GM23248 (cell line): Measurements from ENCODE around the gene ZNF334. TPM values are rescaled to one million over a fixed set of nuclear protein-coding genes. Genes with fewer than 3 reads are reported as not detected.

ENCODE experiments used
- DNase-seq: peaks from one replicate; pipeline ENCODE4 v3.0.0-alpha.2; 2015
- H2AFZ ChIP-seq: fragments of 200-600 bp; sonication (generic); 2 replicates; pipeline ENCODE4 v1.6.1; 2016; ENCODE audit warnings: antibody characterized with exemption
- H3F3A ChIP-seq: fragments of 200-600 bp; sonication (generic); 2 replicates; pipeline ENCODE4 v1.6.1; 2016; ENCODE audit warnings: mild to moderate bottlenecking, antibody characterized with exemption, mixed run types; ENCODE audit not compliant: insufficient read depth
- H3K27ac ChIP-seq: fragments of 200-600 bp; sonication (generic); 2 replicates; pipeline ENCODE4 v1.5.1; 2016; ENCODE audit warnings: mild to moderate bottlenecking
- H3K27me3 ChIP-seq: fragments of 200-600 bp; sonication (generic); replicated peaks from 2 replicates; pipeline ENCODE4 v1.6.1; 2016; ENCODE audit warnings: mild to moderate bottlenecking; ENCODE audit not compliant: insufficient read depth
- H3K36me3 ChIP-seq: fragments of 200-600 bp; sonication (generic); 2 replicates; pipeline ENCODE4 v1.6.1; 2016; ENCODE audit warnings: low read depth, mild to moderate bottlenecking
- H3K4me1 ChIP-seq: fragments of 200-600 bp; sonication (generic); 2 replicates; pipeline ENCODE4 v1.6.1; 2016; ENCODE audit warnings: mild to moderate bottlenecking; ENCODE audit not compliant: insufficient read depth
- H3K4me2 ChIP-seq: fragments of 200-600 bp; sonication (generic); one replicate; pipeline ENCODE4 v1.6.1; 2016; ENCODE audit warnings: mild to moderate bottlenecking; ENCODE audit not compliant: unreplicated experiment
- H3K4me3 ChIP-seq: fragments of 200-600 bp; sonication (generic); 2 replicates; pipeline ENCODE4 v1.5.1; 2016; ENCODE audit warnings: mild to moderate bottlenecking
- H3K79me2 ChIP-seq: fragments of 200-600 bp; sonication (generic); 2 replicates; pipeline ENCODE4 v1.6.1; 2016; ENCODE audit warnings: mild to moderate bottlenecking; ENCODE audit not compliant: insufficient read depth
- H3K9ac ChIP-seq: fragments of 200-600 bp; sonication (generic); 2 replicates; pipeline ENCODE4 v1.6.1; 2016; ENCODE audit warnings: mild to moderate bottlenecking
- H3K9me2 ChIP-seq: fragments of 200-600 bp; sonication (generic); 2 replicates; pipeline ENCODE4 v1.6.1; 2016; ENCODE audit warnings: mixed run types, mild to moderate bottlenecking, moderate library complexity; ENCODE audit not compliant: insufficient read depth
- H3K9me3 ChIP-seq: fragments of 200-600 bp; sonication (generic); one replicate; pipeline ENCODE4 v1.6.1; 2017; ENCODE audit warnings: low read depth
- H4K20me1 ChIP-seq: fragments of 200-600 bp; sonication (generic); 2 replicates; pipeline ENCODE4 v1.6.0; 2016; ENCODE audit not compliant: insufficient read depth
- EZH2 ChIP-seq: fragments of 200-600 bp; sonication (generic); IDR thresholded peaks from 2 replicates; pipeline ENCODE4 v1.6.1; 2018; ENCODE audit warnings: antibody characterized with exemption, mild to moderate bottlenecking; ENCODE audit not compliant: insufficient read depth, poor library complexity, severe bottlenecking
- EZH2phosphoT487 ChIP-seq: fragments of 200-600 bp; sonication (generic); IDR thresholded peaks from 2 replicates; pipeline ENCODE4 v1.6.1; 2018; ENCODE audit warnings: antibody characterized with exemption, moderate library complexity, mild to moderate bottlenecking, low read depth; ENCODE audit not compliant: insufficient read depth
- WGBS, 2 experiments: methylation state at CpG; one replicate each; pipeline ENCODE4 v1.1.6; 2015 to 2017; ENCODE audit warnings: low lambda C conversion rate in 2 of 2, low coverage in 1 of 2; ENCODE audit errors: missing lambda C conversion rate in 2 of 2; 5-methylcytosine and 5-hydroxymethylcytosine counted together
- in situ Hi-C: fragments of 300-500 bp; cut with MboI; formaldehyde crosslinking; loops from 2 replicates; pipeline ENCODE4 v1.15.0; 2020
- polyA plus RNA-seq: library from polyadenylated mRNA; unstranded; fragments of >200 nt; fragmentation: Nextera tagmentation; extraction: Ambion mirVana; gene quantifications from 2 replicates; pipeline ENCODE4 v1.2.1, GENCODE V29; 2016
- total RNA-seq: library from RNA; depleted of rRNA; stranded (reverse); fragments of >200 nt; shearing (Covaris generic); gene quantifications from 2 replicates; pipeline ENCODE4 v1.2.3, GENCODE V29; 2014

ZNF334 gene
- total and polyA plus RNA-seq, 2 experiments from 2014 or later = 1.1 to 1.4 TPM

- no peaks in the 10 kb centered on the region for H3K4me1 ChIP-seq
- no peaks in the 10 kb centered on the region for H3K9me2 ChIP-seq
- no peak overlapping the region for H3K9ac ChIP-seq
- in situ Hi-C loops = no loop called here
- H3K27ac ChIP-seq = no peak overlapping the region
- H3K79me2 ChIP-seq = no peaks in the 10 kb centered on the region
- H2AFZ ChIP-seq = no peak overlapping the region
- no peaks in the 10 kb centered on the region for H3F3A ChIP-seq
- no peak overlapping the region for H3K4me2 ChIP-seq
- H3K27me3 ChIP-seq = 0 out of 2 replicates have a peak, but pooled peaks cover 8% of the 10 kb centered on the region
- no peaks in the 10 kb centered on the region for H3K36me3 ChIP-seq
- no peak for TF ChIP-seq EZH2phosphoT487
- TF ChIP-seq EZH2 = no peak
- H3K4me3 ChIP-seq = no peak overlapping the region
- no peaks in the 10 kb centered on the region for H4K20me1 ChIP-seq
- WGBS, 2 experiments = 13 to 25% methylated on average over 1 of the region's 1 CpG
- DNase-seq = no peak
- H3K9me3 ChIP-seq = no peaks in the 10 kb centered on the region
Measured at GRCh38 chr20:46543959-46544358, 30.6 kb upstream of the ZNF334 start.

- DNase-seq = no peak
- Histone ChIP-seq H3K27ac (no peak overlapping the region), H4K20me1 (no peaks in the 10 kb centered on the region), H2AFZ (no peak overlapping the region), H3K9me2 (no peaks in the 10 kb centered on the region), H3K9me3 (no peaks in the 10 kb centered on the region), H3F3A (no peaks in the 10 kb centered on the region), H3K4me3 (no peak overlapping the region), H3K9ac (no peak overlapping the region), H3K4me1 (no peaks in the 10 kb centered on the region), H3K4me2 (no peak overlapping the region), H3K79me2 (no peaks in the 10 kb centered on the region), H3K27me3 (0 out of 2 replicates have a peak, but pooled peaks cover 8% of the 10 kb centered on the region), H3K36me3 (no peaks in the 10 kb centered on the region)
- WGBS, 2 experiments = 37 to 60% methylated on average over 3 to 4 of the region's 4 CpGs
- in situ Hi-C loops = no loop called here
- TF ChIP-seq EZH2phosphoT487 (no peak), EZH2 (no peak)
Measured at GRCh38 chr20:46543033-46543432, 29.7 kb upstream of the ZNF334 start.

DNA sequence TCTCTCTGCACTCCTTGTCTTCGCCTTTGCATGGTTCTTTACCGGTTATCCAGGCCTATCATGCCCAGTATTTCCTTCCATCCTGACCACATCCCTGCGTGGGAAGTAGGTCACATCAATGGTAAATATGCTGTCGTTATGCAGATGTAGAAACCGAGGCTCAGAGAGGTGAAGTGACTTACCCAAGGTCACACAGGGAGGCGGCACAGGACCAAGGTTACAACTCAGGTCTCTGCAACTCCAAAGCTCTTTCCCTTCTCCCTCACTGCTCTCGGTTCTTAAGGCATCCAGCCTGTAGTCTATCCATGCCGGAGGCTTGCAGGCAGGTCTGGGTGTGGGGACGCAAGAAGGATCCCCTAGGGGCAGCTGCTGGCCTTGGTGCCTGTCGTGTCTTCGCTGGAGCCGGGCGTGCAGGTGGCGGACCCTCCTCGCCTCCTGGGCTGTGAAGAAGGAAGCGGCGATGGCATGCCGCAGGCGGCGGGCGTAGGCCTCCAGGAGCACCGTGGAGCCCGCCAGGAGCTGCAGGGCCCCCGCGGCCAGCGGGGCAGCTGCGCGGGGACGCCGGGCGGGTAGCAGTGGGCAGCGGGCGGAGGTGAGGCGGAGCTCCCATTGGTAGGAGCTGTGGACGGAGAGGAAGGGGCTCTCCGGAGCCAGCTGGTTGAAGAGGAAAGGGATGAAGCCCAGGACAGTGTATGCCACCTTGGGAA is 28.0 kb upstream of the ZNF334 start:
- Histone ChIP-seq H3K9me3 (no peaks in the 10 kb centered on the region), H3K27me3 (0 out of 2 replicates have a peak, but pooled peaks cover 8% of the 10 kb centered on the region)
- in situ Hi-C loops = no loop called here

DNA sequence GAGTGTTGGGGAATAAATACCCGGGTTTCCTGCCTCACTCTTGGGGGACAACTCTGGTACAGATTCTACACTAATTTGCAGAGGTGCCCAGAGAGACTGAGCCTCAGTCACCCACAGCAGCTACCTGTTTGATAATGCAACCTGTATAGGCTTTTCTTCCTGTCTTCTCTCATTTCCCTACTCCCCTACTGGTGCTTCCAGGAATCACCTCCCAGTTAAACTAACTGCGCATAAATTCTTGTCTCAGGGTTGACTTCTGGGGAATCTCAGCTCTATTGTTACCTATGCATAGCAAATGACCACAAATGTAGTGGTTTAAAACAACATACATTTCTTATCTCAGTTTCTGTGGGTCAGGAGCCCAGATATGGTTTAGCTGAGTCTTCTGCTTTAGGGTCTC is 25.8 kb upstream of the ZNF334 start:
- DNase-seq = no peak
- Histone ChIP-seq H3K79me2 (no peaks in the 10 kb centered on the region), H3F3A (no peaks in the 10 kb centered on the region), H3K27me3 (peaks cover 16% of the 10 kb centered on the region; the same call in 1 of the 2 replicates), H3K4me3 (no peak overlapping the region), H4K20me1 (no peaks in the 10 kb centered on the region), H3K27ac (no peak overlapping the region), H2AFZ (no peak overlapping the region), H3K36me3 (no peaks in the 10 kb centered on the region), H3K9me2 (no peaks in the 10 kb centered on the region), H3K9me3 (no peaks in the 10 kb centered on the region), H3K4me2 (no peak overlapping the region), H3K9ac (no peak overlapping the region), H3K4me1 (no peaks in the 10 kb centered on the region)
- in situ Hi-C loops = no loop called here
- 57 to 63% methylated on average over 2 of the region's 2 CpGs for WGBS, 2 experiments
- no peak for TF ChIP-seq EZH2phosphoT487
- TF ChIP-seq EZH2 = no peak

More for the DNA sequence above, 28.0 kb upstream of the ZNF334 start:
- no peaks in the 10 kb centered on the region for H3K9me2 ChIP-seq
- H4K20me1 ChIP-seq = no peaks in the 10 kb centered on the region
- H3F3A ChIP-seq = no peaks in the 10 kb centered on the region
- no peak overlapping the region for H3K27ac ChIP-seq
- H2AFZ ChIP-seq = no peak overlapping the region
- H3K4me1 ChIP-seq = no peaks in the 10 kb centered on the region
- no peak overlapping the region for H3K4me3 ChIP-seq
- no peak overlapping the region for H3K9ac ChIP-seq
- no peak overlapping the region for H3K4me2 ChIP-seq
- TF ChIP-seq EZH2 = no peak
- no peak for TF ChIP-seq EZH2phosphoT487
- WGBS, 2 experiments = 41 to 46% methylated on average over 36 of the region's 36 CpGs
- no peaks in the 10 kb centered on the region for H3K36me3 ChIP-seq
- DNase-seq = no peak
- H3K79me2 ChIP-seq = no peaks in the 10 kb centered on the region

DNA sequence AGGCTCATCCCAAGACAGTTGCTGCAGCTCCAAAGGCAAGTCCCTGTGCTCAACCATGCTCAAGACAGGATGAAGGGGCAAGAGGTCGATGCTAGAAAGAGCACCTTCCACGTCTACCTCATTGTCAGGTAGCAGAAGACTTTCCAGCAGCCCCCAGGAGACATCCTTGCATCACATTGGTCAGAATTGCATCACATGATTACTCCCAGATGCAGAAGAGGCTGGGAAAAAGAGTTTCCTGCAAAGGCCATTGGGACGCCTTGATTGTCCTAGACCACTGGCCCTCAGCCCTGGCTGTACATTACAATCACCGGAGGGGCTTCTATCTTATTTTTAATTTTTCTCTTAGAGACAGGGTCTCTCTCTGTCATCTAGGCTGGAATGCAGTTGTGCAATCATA is 17.3 kb upstream of the ZNF334 start:
- Histone ChIP-seq H3K9ac (no peak overlapping the region), H3K27me3 (peaks cover 5% of the 10 kb centered on the region; the same call in 1 of the 2 replicates), H3K27ac (no peak overlapping the region), H3K36me3 (no peaks in the 10 kb centered on the region), H3F3A (no peaks in the 10 kb centered on the region), H3K9me2 (no peaks in the 10 kb centered on the region), H3K79me2 (no peaks in the 10 kb centered on the region), H3K4me1 (no peaks in the 10 kb centered on the region), H3K4me3 (no peak overlapping the region), H4K20me1 (no peaks in the 10 kb centered on the region), H3K4me2 (no peak overlapping the region), H2AFZ (no peak overlapping the region), H3K9me3 (no peaks in the 10 kb centered on the region)
- WGBS, 2 experiments = 28 to 36% methylated on average over 4 of the region's 4 CpGs
- no peak for DNase-seq
- TF ChIP-seq EZH2phosphoT487 (no peak), EZH2 (no peak)
- in situ Hi-C loops = no loop called here
